Measurements from ENCODE around the gene CDPF1. TPM values are rescaled to one million over a fixed set of nuclear protein-coding genes. Genes with fewer than 3 reads are reported as not detected.

The CDPF1 gene
- total RNA-seq, 4 donors from 2014 or later: 1.5 to 12.7 (median 4.5) TPM

GRCh38 chr22:46224898-46225290, 25.2 kb downstream of the CDPF1 start:
- TF ChIP-seq, protein P1, sequence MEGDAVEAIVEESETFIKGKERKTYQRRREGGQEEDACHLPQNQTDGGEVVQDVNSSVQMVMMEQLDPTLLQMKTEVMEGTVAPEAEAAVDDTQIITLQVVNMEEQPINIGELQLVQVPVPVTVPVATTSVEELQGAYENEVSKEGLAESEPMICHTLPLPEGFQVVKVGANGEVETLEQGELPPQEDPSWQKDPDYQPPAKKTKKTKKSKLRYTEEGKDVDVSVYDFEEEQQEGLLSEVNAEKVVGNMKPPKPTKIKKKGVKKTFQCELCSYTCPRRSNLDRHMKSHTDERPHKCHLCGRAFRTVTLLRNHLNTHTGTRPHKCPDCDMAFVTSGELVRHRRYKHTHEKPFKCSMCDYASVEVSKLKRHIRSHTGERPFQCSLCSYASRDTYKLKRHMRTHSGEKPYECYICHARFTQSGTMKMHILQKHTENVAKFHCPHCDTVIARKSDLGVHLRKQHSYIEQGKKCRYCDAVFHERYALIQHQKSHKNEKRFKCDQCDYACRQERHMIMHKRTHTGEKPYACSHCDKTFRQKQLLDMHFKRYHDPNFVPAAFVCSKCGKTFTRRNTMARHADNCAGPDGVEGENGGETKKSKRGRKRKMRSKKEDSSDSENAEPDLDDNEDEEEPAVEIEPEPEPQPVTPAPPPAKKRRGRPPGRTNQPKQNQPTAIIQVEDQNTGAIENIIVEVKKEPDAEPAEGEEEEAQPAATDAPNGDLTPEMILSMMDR (IDR thresholded peaks at IDR 0.05): no peak
- TF ChIP-seq POLR2A (IDR thresholded peaks at IDR 0.05): no peak
- Histone ChIP-seq H3K4me1 (no peaks in the 10 kb centered on the region), H3K27ac (no peak overlapping the region), H3K4me3 (no peak overlapping the region), H3K36me3 (no peaks in the 10 kb centered on the region), H3K27me3 (no peaks in the 10 kb centered on the region), H3K9me3 (no peaks in the 10 kb centered on the region)
- DNase-seq: no peak
- intact Hi-C loops (cut with DNase I; ENCODE audit: low total_unique reads): no loop called here

GRCh38 chr22:46224044-46224897, 25.8 kb downstream of the CDPF1 start:
- no peak for DNase-seq
- H3K9me3 ChIP-seq: no peaks in the 10 kb centered on the region
- no peaks in the 10 kb centered on the region for H3K4me1 ChIP-seq
- no peak overlapping the region for H3K27ac ChIP-seq
- H3K4me3 ChIP-seq: no peak overlapping the region
- no peaks in the 10 kb centered on the region for H3K36me3 ChIP-seq
- intact Hi-C loops (cut with DNase I; ENCODE audit: low total_unique reads): no loop called here
- TF ChIP-seq, protein P1 (IDR thresholded peaks at IDR 0.05): no peak
- no peak for TF ChIP-seq POLR2A (IDR thresholded peaks at IDR 0.05)
- no peaks in the 10 kb centered on the region for H3K27me3 ChIP-seq

DNA sequence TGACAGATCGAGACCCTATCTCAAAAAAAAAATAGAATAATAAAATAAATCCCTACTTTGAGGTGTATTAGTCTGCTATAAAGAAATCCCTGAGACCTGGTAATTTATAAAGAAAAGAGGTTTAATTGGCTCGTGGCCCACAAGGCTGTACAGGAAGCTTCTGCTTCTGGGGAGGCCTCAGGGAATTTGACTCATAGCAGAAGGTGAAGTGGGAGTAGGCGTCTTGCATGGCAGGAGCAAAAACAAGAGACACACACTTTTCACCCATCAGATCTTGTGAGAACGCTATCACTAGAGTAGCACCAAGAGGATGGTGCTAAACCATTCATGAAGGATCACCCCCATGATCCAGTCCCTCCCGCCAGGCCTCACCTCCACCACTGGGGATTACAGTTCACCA, 29.2 kb downstream of the CDPF1 start:
- H3K4me3 ChIP-seq: no peak overlapping the region
- no peak overlapping the region for H3K27ac ChIP-seq
- H3K27me3 ChIP-seq: no peaks in the 10 kb centered on the region
- no peaks in the 10 kb centered on the region for H3K9me3 ChIP-seq
- intact Hi-C loops (cut with DNase I; ENCODE audit: low total_unique reads): no loop called here
- H3K36me3 ChIP-seq: no peaks in the 10 kb centered on the region
- TF ChIP-seq POLR2A (IDR thresholded peaks at IDR 0.05): no peak
- TF ChIP-seq, protein P1 (IDR thresholded peaks at IDR 0.05): no peak
- no peaks in the 10 kb centered on the region for H3K4me1 ChIP-seq
- DNase-seq: no peak

DNA sequence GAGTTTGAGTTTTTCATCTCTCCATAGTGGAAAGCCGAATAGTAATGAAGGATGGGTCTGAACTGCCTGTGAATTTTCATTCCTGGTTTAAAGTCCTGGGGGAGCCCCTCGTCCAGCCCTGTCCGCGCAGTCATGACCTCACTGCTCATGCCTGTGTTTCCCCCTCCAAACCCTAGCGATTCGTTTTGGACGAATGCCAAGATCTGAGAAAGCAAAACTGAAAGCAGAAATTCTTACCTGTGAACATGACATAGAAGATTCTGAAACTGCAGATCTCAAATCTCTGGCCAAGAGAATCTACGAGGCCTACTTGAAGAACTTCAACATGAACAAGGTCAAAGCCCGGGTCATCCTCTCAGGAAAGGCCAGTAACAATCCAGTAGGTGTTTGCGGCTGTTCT, 30.5 kb downstream of the CDPF1 start:
- Histone ChIP-seq H3K27me3 (no peaks in the 10 kb centered on the region), H3K36me3 (no peaks in the 10 kb centered on the region), H3K27ac (no peak overlapping the region), H3K9me3 (no peaks in the 10 kb centered on the region), H3K4me3 (no peak overlapping the region), H3K4me1 (no peaks in the 10 kb centered on the region)
- intact Hi-C loops (cut with DNase I; ENCODE audit: low total_unique reads): no loop called here
- TF ChIP-seq, protein P1 (IDR thresholded peaks at IDR 0.05): no peak
- no peak for TF ChIP-seq POLR2A (IDR thresholded peaks at IDR 0.05)
- DNase-seq: no peak

DNA sequence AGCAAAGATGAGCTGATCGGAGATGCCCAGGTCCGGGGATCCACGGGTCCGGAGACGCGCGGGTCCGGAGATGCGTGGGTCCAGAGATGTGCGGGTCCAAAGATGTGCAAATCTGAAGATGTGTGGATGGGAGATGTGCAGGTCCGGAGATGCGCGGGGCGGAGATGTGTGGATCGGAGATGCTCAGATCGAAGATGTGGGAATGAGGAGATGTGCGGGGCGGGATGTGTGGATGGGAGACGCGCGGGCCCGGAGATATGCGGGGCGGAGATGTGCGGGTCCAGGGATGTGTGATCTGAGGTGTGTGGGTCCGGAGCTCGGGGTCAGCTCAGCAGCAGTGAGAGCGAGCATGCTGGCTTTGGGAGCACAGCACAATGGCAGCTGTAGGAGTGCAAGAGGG, 35.5 kb downstream of the CDPF1 start:
- Histone ChIP-seq H3K27ac (no peak overlapping the region), H3K9me3 (no peaks in the 10 kb centered on the region), H3K27me3 (no peaks in the 10 kb centered on the region), H3K4me3 (no peak overlapping the region), H3K36me3 (no peaks in the 10 kb centered on the region), H3K4me1 (no peaks in the 10 kb centered on the region)
- no peak for TF ChIP-seq POLR2A (IDR thresholded peaks at IDR 0.05)
- TF ChIP-seq, protein P1 (IDR thresholded peaks at IDR 0.05): no peak
- DNase-seq: no peak
- intact Hi-C loops (cut with DNase I; ENCODE audit: low total_unique reads): no loop called here
